Naive thymus-derived CD4-positive, alpha-beta T cell (primary cell): ENCODE data around the gene SF1. TPM values are rescaled to one million over a fixed set of nuclear protein-coding genes. Genes with fewer than 3 reads are reported as not detected.

Experiments
- ATAC-seq: fragments of 150-1000 bp; cut with Tn5 transposase; 2 replicates; pipeline ENCODE4 v1.10.0; 2021; ENCODE audit warnings: mild to moderate bottlenecking, moderate library complexity
- CTCF ChIA-PET: fragments of 350-600 bp; sonication (Branson Sonifier 250); formaldehyde crosslinking; loops from one replicate; lab custom pipeline; 2021; ENCODE audit warnings: antibody characterized with exemption; lab: Charles Lee
- POLR2A ChIA-PET: fragments of 350-600 bp; sonication (Branson Sonifier 250); formaldehyde crosslinking; loops from one replicate; lab custom pipeline; 2021; ENCODE audit warnings: antibody characterized with exemption, inconsistent platforms; lab: Charles Lee
- DNase-seq, 9 donors: peaks; one replicate each; pipeline versions ENCODE4 v3.0.0 to v3.0.0-alpha.2; 2020 to 2022; ENCODE audit warnings: mixed read lengths in 1 of 9
- H3K27ac ChIP-seq: one replicate; pipeline ENCODE4 v1.7.0; 2013; ENCODE audit warnings: mild to moderate bottlenecking, low read depth, low read length, moderate library complexity
- H3K27me3 ChIP-seq, 2 donors: one replicate each; pipeline ENCODE4 v1.7.0; 2013; ENCODE audit warnings: low read length in 2 of 2, mild to moderate bottlenecking in 2 of 2, moderate library complexity in 2 of 2; ENCODE audit not compliant: control insufficient read depth in 2 of 2, insufficient read depth in 2 of 2
- H3K36me3 ChIP-seq, 3 experiments: 1 replicate in 2 of 3; 2 replicates in 1 of 3; pipeline ENCODE4 v1.7.0; 2013; ENCODE audit warnings: low read length in 3 of 3, mild to moderate bottlenecking in 3 of 3, moderate library complexity in 1 of 3; ENCODE audit not compliant: insufficient read depth in 3 of 3, control insufficient read depth in 2 of 3
- H3K4me1 ChIP-seq, 2 donors: one replicate each; pipeline ENCODE4 v1.7.0; 2013; ENCODE audit warnings: low read length in 2 of 2, mild to moderate bottlenecking in 2 of 2, moderate library complexity in 1 of 2; ENCODE audit not compliant: control insufficient read depth in 2 of 2, insufficient read depth in 2 of 2
- H3K4me3 ChIP-seq: 2 replicates; pipeline ENCODE4 v1.7.0; 2013; ENCODE audit warnings: mild to moderate bottlenecking, low read length
- H3K9me3 ChIP-seq, 3 experiments: 1 replicate in 2 of 3; 2 replicates in 1 of 3; pipeline ENCODE4 v1.7.0; 2013; ENCODE audit warnings: low read length in 3 of 3; ENCODE audit not compliant: control insufficient read depth in 2 of 3
- H3K27ac Mint-ChIP-seq, 9 donors: one replicate each; pipeline ENCODE4 v1.8.0; 2020 to 2022; ENCODE audit warnings: mixed read lengths in 9 of 9, mild to moderate bottlenecking in 8 of 9, moderate library complexity in 5 of 9, inconsistent platforms in 2 of 9
- H3K27me3 Mint-ChIP-seq, 5 donors: one replicate each; pipeline ENCODE4 v1.8.0; 2021 to 2022; ENCODE audit warnings: mixed read lengths in 5 of 5, mild to moderate bottlenecking in 1 of 5
- H3K36me3 Mint-ChIP-seq, 5 donors: one replicate each; pipeline ENCODE4 v1.8.0; 2020 to 2022; ENCODE audit warnings: mixed read lengths in 5 of 5, mild to moderate bottlenecking in 3 of 5, inconsistent platforms in 1 of 5
- H3K4me1 Mint-ChIP-seq, 7 donors: one replicate each; pipeline ENCODE4 v1.8.0; 2020 to 2022; ENCODE audit warnings: mixed read lengths in 7 of 7, mild to moderate bottlenecking in 3 of 7, inconsistent platforms in 1 of 7
- H3K4me3 Mint-ChIP-seq, 10 donors: one replicate each; pipeline ENCODE4 v1.8.0; 2020 to 2022; ENCODE audit warnings: mild to moderate bottlenecking in 10 of 10, mixed read lengths in 10 of 10, moderate library complexity in 6 of 10, inconsistent platforms in 2 of 10
- H3K9me3 Mint-ChIP-seq, 11 donors: one replicate each; pipeline ENCODE4 v1.8.0; 2020 to 2022; ENCODE audit warnings: mixed read lengths in 11 of 11, mild to moderate bottlenecking in 4 of 11, inconsistent platforms in 1 of 11, moderate library complexity in 1 of 11
- intact Hi-C, 2 donors: fragments of 100-400 bp; cut with micrococcal nuclease; formaldehyde crosslinking; loops; one replicate each; pipeline ENCODE4 v1.15.1; 2023
- polyA plus RNA-seq, 2 donors: library from polyadenylated mRNA; unstranded; fragments of 300-500 nt; fragmentation: Illumina TruSeq; gene quantifications; one replicate each; pipeline ENCODE4 v1.2.3, GENCODE V29; 2021
- total RNA-seq, 6 experiments: library from RNA in 5 of 6; stranded (reverse) in 5 of 6; gene quantifications; 1 replicate in 5 of 6; 2 replicates in 1 of 6; pipeline ENCODE4 v1.2.3 and lab custom pipeline; 2021 to 2026

SF1 gene
- total and polyA plus RNA-seq, 7 experiments from 2014 or later: 101 to 1,612 (median 901) TPM

GRCh38 chr11:64776875-64777274 lies 1.5 kb downstream of the SF1 start:
- intact Hi-C loops: loop anchor here (1.0 to 10.0 kb wide), 3 partner anchors 9 to 648 kb away; partner anchors contain the start of genes NEAT1 (in 1 of the 2) and POLA2 (in 1 of the 2)
- H3K36me3 ChIP-seq: peaks cover 39 to 54% (median 51%) of the 10 kb centered on the region in 3 experiments
- no peaks in the 10 kb centered on the region for H3K27me3 ChIP-seq
- H3K4me3 ChIP-seq: peak overlapping the region; percentile 94
- peaks cover 63 to 66% of the 10 kb centered on the region in 2 donors for H3K4me1 ChIP-seq
- H3K27me3 Mint-ChIP-seq: peaks cover 0 to 5% (median 0%) of the 10 kb centered on the region in 5 donors
- H3K27ac ChIP-seq: peak overlapping the region; percentile 80
- DNase-seq (no peak), ATAC-seq (no peak)
- peaks cover 0 to 18% (median 0%) of the 10 kb centered on the region in 11 donors for H3K9me3 Mint-ChIP-seq
- H3K36me3 Mint-ChIP-seq: peaks cover 13 to 56% (median 49%) of the 10 kb centered on the region in 5 donors
- H3K27ac Mint-ChIP-seq: peak overlapping the region; percentile 78 to 95 (median 94)
- H3K9me3 ChIP-seq: no peaks in the 10 kb centered on the region
- POLR2A ChIA-PET: interaction anchor here (0.9 to 30.7 kb wide), 10 partner anchors 9 to 336 kb away, joined by 3 to 1956 read pairs (median 8); partner anchors contain the start of genes EHD1, MAP4K2, MEN1 and PYGM
- peaks cover 63 to 83% (median 79%) of the 10 kb centered on the region in 7 donors for H3K4me1 Mint-ChIP-seq
- H3K4me3 Mint-ChIP-seq: peak overlapping the region; percentile 86 to 97 (median 92)
- CTCF ChIA-PET: interaction anchor here (1.1 to 19.1 kb wide), 4 partner anchors 9 to 71 kb away, joined by 3 to 305 read pairs (median 39); partner anchors contain the start of genes PYGM and RASGRP2

GRCh38 chr11:64776425-64776824 lies 1.9 kb downstream of the SF1 start:
- peak overlapping the region; percentile 94 for H3K4me3 ChIP-seq
- intact Hi-C loops: loop anchor here in 1 of 2 donors (10.0 kb wide), 1 partner anchor 648 kb away; the partner anchor contains the start of gene NEAT1
- no peaks in the 10 kb centered on the region for H3K9me3 ChIP-seq
- Mint-ChIP-seq H3K27me3 (peaks cover 0 to 5% (median 0%) of the 10 kb centered on the region in 5 donors), H3K4me1 (peaks cover 66 to 87% (median 83%) of the 10 kb centered on the region in 7 donors), H3K9me3 (peaks cover 0 to 18% (median 0%) of the 10 kb centered on the region in 11 donors), H3K27ac (peak overlapping the region; percentile 78 to 95 (median 94)), H3K4me3 (peak overlapping the region; percentile 86 to 97 (median 92)), H3K36me3 (peaks cover 13 to 60% (median 53%) of the 10 kb centered on the region in 5 donors)
- ChIA-PET CTCF (interaction anchor here (1.1 to 19.1 kb wide), 5 partner anchors 9 to 71 kb away, joined by 3 to 305 read pairs (median 21); partner anchors contain the start of genes MAP4K2, PYGM and RASGRP2), POLR2A (interaction anchor here (0.8 to 30.7 kb wide), 12 partner anchors 10 to 458 kb away, joined by 3 to 1956 read pairs (median 6); partner anchors contain the start of genes MAP4K2, MEN1, PRDX5 and PYGM)
- ATAC-seq (no peak), DNase-seq (no peak)
- H3K27me3 ChIP-seq: no peaks in the 10 kb centered on the region
- peaks cover 64 to 69% of the 10 kb centered on the region in 2 donors for H3K4me1 ChIP-seq
- H3K27ac ChIP-seq: peak overlapping the region; percentile 80
- H3K36me3 ChIP-seq: peaks cover 40 to 59% (median 55%) of the 10 kb centered on the region in 3 experiments

GRCh38 chr11:64774144-64774543 lies 4.2 kb downstream of the SF1 start:
- Mint-ChIP-seq H3K27ac (peak overlapping the region in 7 of 9 donors; percentile 17 to 94 (median 40)), H3K4me3 (peak overlapping the region; percentile 40 to 95 (median 90)), H3K9me3 (peaks cover 0 to 17% (median 0%) of the 10 kb centered on the region in 11 donors), H3K27me3 (peaks cover 0 to 5% (median 0%) of the 10 kb centered on the region in 5 donors), H3K36me3 (peaks cover 17 to 83% (median 67%) of the 10 kb centered on the region in 5 donors), H3K4me1 (peaks cover 54 to 86% (median 84%) of the 10 kb centered on the region in 7 donors)
- Histone ChIP-seq H3K27ac (peak overlapping the region; percentile 6), H3K36me3 (peaks cover 60 to 82% (median 78%) of the 10 kb centered on the region in 3 experiments), H3K4me3 (no peak overlapping the region), H3K9me3 (no peaks in the 10 kb centered on the region), H3K4me1 (peaks cover 56 to 71% of the 10 kb centered on the region in 2 donors), H3K27me3 (no peaks in the 10 kb centered on the region)
- intact Hi-C loops: loop anchor here in 1 of 2 donors (10.0 kb wide), 1 partner anchor 651 kb away; the partner anchor contains the start of gene NEAT1
- no peak for DNase-seq
- CTCF ChIA-PET: interaction anchor here (0.6 to 19.1 kb wide), 4 partner anchors 11 to 29 kb away, joined by 3 to 305 read pairs (median 32); partner anchors contain the start of genes MAP4K2, PYGM and RASGRP2
- ATAC-seq: no peak
- POLR2A ChIA-PET: interaction anchor here (0.9 to 30.7 kb wide), 12 partner anchors 9 to 102 kb away, joined by 3 to 1956 read pairs (median 4); partner anchors contain the start of genes MAP4K2, PYGM and RASGRP2

- Mint-ChIP-seq H3K4me1 (peaks cover 63 to 100% (median 96%) of the 10 kb centered on the region in 7 donors), H3K27me3 (no peaks in the 10 kb centered on the region), H3K36me3 (peaks cover 27 to 97% (median 79%) of the 10 kb centered on the region in 5 donors), H3K9me3 (peaks cover 0 to 10% (median 0%) of the 10 kb centered on the region in 11 donors), H3K27ac (peak overlapping the region; percentile 58 to 89 (median 77)), H3K4me3 (peak overlapping the region; percentile 41 to 95 (median 65))
- no peaks in the 10 kb centered on the region for H3K27me3 ChIP-seq
- no peak for DNase-seq
- ChIA-PET CTCF (interaction anchor here (0.7 to 19.1 kb wide), 7 partner anchors 9 to 1426 kb away, joined by 3 to 305 read pairs (median 8); partner anchors contain the start of genes PYGM and RASGRP2), POLR2A (interaction anchor here (0.6 to 30.7 kb wide), 10 partner anchors 10 to 653 kb away, joined by 3 to 1956 read pairs (median 4); partner anchors contain the start of genes PYGM and RASGRP2)
- ATAC-seq: no peak
- peaks cover 62 to 88% of the 10 kb centered on the region in 2 donors for H3K4me1 ChIP-seq
- peak overlapping the region; percentile 51 for H3K27ac ChIP-seq
- intact Hi-C loops: loop anchor here in 1 of 2 donors (10.0 kb wide), 1 partner anchor 652 kb away; the partner anchor contains the start of gene NEAT1
- no peaks in the 10 kb centered on the region for H3K9me3 ChIP-seq
- peaks cover 76 to 98% (median 95%) of the 10 kb centered on the region in 3 experiments for H3K36me3 ChIP-seq
- H3K4me3 ChIP-seq: no peak overlapping the region
Measured at GRCh38 chr11:64772303-64773018, 5.9 kb downstream of the SF1 start.

- H3K27me3 Mint-ChIP-seq: no peaks in the 10 kb centered on the region
- peaks cover 64 to 92% of the 10 kb centered on the region in 2 donors for H3K4me1 ChIP-seq
- H3K4me1 Mint-ChIP-seq: peaks cover 63 to 100% (median 96%) of the 10 kb centered on the region in 7 donors
- ATAC-seq (no peak), DNase-seq (no peak)
- peak overlapping the region; percentile 3 for H3K4me3 ChIP-seq
- peak overlapping the region; percentile 18 to 95 (median 62) for H3K4me3 Mint-ChIP-seq
- H3K9me3 ChIP-seq: no peaks in the 10 kb centered on the region
- ChIA-PET POLR2A (interaction anchor here (0.6 to 39.7 kb wide), 9 partner anchors 7 to 1117 kb away, joined by 3 to 1956 read pairs (median 4); partner anchors contain the start of genes PYGM, RASGRP2 and SF1), CTCF (interaction anchor here (0.8 to 19.1 kb wide), 7 partner anchors 9 to 266 kb away, joined by 3 to 305 read pairs (median 4); partner anchors contain the start of genes PYGM and RASGRP2)
- H3K27ac Mint-ChIP-seq: peak overlapping the region; percentile 58 to 89 (median 77)
- H3K36me3 ChIP-seq: peaks cover 76 to 98% (median 95%) of the 10 kb centered on the region in 3 experiments
- H3K36me3 Mint-ChIP-seq: peaks cover 27 to 96% (median 77%) of the 10 kb centered on the region in 5 donors
- no peaks in the 10 kb centered on the region for H3K27me3 ChIP-seq
- H3K9me3 Mint-ChIP-seq: peaks cover 0 to 6% (median 0%) of the 10 kb centered on the region in 11 donors
- intact Hi-C loops: loop anchor here in 1 of 2 donors (10.0 kb wide), 1 partner anchor 653 kb away; the partner anchor contains the start of gene NEAT1
- peak overlapping the region; percentile 51 for H3K27ac ChIP-seq
Measured at GRCh38 chr11:64771861-64772260, 6.5 kb downstream of the SF1 start.
